H1 (cell line): ENCODE measurements around the gene ARHGEF12.

Experiments
- CTCF ChIP-seq, 3 experiments: IDR thresholded peaks; 1 replicate in 2 of 3; 2 replicates in 1 of 3; pipeline versions ENCODE4 v1.5.1 to v1.6.1; 2011; ENCODE audit warnings: low read length in 3 of 3, mild to moderate bottlenecking in 3 of 3, inconsistent platforms in 2 of 3, low read depth in 1 of 3, moderate library complexity in 1 of 3; ENCODE audit not compliant: insufficient read depth in 1 of 3; ENCODE audit errors: control extremely low read depth in 1 of 3
- EGR1 ChIP-seq: IDR thresholded peaks from 2 replicates; pipeline ENCODE4 v1.6.1; 2011; ENCODE audit warnings: low read depth, low read length, borderline replicate concordance
- NANOG ChIP-seq: IDR thresholded peaks from 2 replicates; pipeline ENCODE4 v1.6.1; 2011; ENCODE audit warnings: low read length, low read depth, mild to moderate bottlenecking, inconsistent platforms; ENCODE audit not compliant: insufficient read depth, poor library complexity, severe bottlenecking
- POLR2A ChIP-seq, 2 experiments: IDR thresholded peaks; 1 replicate in 1 of 2; 2 replicates in 1 of 2; pipeline ENCODE4 v1.6.1; 2011; ENCODE audit warnings: low read depth in 2 of 2, low read length in 2 of 2, mild to moderate bottlenecking in 2 of 2; ENCODE audit errors: control extremely low read depth in 1 of 2
- POLR2AphosphoS5 ChIP-seq: IDR thresholded peaks from 2 replicates; pipeline ENCODE4 v1.6.1; 2011; ENCODE audit warnings: low read depth, low read length
- TAF1 ChIP-seq: IDR thresholded peaks from 2 replicates; pipeline ENCODE4 v1.6.1; 2011; ENCODE audit warnings: mild to moderate bottlenecking, low read depth, low read length
- TEAD4 ChIP-seq: IDR thresholded peaks from 2 replicates; pipeline ENCODE4 v1.6.1; 2012; ENCODE audit warnings: low read depth, low read length, inconsistent platforms, mixed read lengths

- TF ChIP-seq CTCF (IDR thresholded peaks at IDR 0.05; ENCODE audit: control extremely low read depth in 1 of 3, insufficient read depth in 1 of 3, low read depth in 1 of 3, low read length in 3 of 3) (no peak), EGR1 (no peak), TEAD4 (no peak), TAF1 (no peak), NANOG (no peak), POLR2AphosphoS5 (no peak), POLR2A (IDR thresholded peaks at IDR 0.05; ENCODE audit: control extremely low read depth in 1 of 2, low read depth in 2 of 2, low read length in 2 of 2) (no peak)
Measured at GRCh38 chr11:120499088-120499487, 162.9 kb downstream of the ARHGEF12 start.
